Left colon (tissue), 2 donors: ENCODE data around the gene CCDC40. TPM values are rescaled to one million over a fixed set of nuclear protein-coding genes. Genes with fewer than 3 reads are reported as not detected.

Source experiments
- ATAC-seq: fragments of 200-7000 bp; cut with Tn5 transposase; one replicate; pipeline ENCODE4 v1.9.1; 2020; ENCODE audit warnings: mild to moderate bottlenecking, moderate library complexity
- DNase-seq, 2 donors: peaks; one replicate each; pipeline ENCODE4 v3.0.0-alpha.2; 2020
- intact Hi-C, 2 donors: fragments of 100-400 bp; cut with DNase I in 1 of 2; cut with micrococcal nuclease in 1 of 2; formaldehyde crosslinking; loops; one replicate each; pipeline versions ENCODE4 v1.11.2 to v1.14.0; 2022; cut with DNase I, micrococcal nuclease
- total RNA-seq, 2 donors: library from RNA; stranded (reverse); fragmentation: NEBNext Ultra II Directional; extraction: Animal tissue kit (Norgen Biotek cat#: 25700); gene quantifications; one replicate each; pipeline ENCODE4 v1.2.1, GENCODE V29; 2021
- donor health status: DM: no; HTN: no; CAD: no.
- donor health status: DM: yes; HTN: yes; CAD: no.

CCDC40 gene
- total RNA-seq, 2 donors from 2014 or later: 2.0 to 2.1 TPM

DNA sequence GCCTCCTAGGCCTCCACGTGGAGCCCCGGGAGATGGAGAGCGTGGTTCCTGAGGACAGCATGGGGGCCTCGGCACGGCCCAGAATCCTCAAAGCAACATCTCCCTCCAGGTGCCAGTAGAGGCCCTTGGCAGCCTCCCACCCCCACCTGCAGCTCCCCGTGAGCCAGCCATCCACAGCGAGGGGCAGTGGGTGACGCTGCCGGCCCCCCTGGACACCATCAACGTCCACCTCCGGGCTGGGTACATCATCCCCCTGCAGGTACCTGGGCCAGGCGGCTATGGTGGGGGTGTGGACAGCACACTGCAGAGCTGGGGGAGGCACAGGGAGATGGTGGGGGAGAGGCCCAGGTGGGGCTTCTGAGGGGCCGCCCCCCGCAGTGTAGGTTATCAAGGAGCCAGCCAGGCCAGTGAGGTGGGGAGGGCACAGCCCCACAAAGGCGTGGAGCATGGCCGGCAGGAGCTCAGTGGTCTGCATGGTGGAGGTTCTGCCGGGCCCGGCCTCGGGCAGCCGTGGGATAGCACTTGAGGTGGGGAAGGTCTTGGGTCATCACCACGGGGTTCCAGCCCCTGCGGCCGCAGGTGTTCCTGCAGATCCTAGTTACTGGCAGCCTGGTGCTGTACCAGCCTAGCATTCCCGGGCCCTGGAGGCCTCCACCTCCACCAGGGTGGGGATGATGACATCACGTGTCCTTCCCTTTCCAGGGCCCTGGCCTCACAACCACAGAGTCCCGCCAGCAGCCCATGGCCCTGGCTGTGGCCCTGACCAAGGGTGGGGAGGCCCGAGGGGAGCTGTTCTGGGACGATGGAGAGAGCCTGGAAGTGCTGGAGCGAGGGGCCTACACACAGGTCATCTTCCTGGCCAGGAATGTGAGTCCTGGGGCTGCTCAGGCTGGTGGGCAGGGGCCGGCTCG lies 81.3 kb downstream of the CCDC40 start:
- ATAC-seq (no peak), DNase-seq (no peak)
- intact Hi-C loops: no loop called here

DNA sequence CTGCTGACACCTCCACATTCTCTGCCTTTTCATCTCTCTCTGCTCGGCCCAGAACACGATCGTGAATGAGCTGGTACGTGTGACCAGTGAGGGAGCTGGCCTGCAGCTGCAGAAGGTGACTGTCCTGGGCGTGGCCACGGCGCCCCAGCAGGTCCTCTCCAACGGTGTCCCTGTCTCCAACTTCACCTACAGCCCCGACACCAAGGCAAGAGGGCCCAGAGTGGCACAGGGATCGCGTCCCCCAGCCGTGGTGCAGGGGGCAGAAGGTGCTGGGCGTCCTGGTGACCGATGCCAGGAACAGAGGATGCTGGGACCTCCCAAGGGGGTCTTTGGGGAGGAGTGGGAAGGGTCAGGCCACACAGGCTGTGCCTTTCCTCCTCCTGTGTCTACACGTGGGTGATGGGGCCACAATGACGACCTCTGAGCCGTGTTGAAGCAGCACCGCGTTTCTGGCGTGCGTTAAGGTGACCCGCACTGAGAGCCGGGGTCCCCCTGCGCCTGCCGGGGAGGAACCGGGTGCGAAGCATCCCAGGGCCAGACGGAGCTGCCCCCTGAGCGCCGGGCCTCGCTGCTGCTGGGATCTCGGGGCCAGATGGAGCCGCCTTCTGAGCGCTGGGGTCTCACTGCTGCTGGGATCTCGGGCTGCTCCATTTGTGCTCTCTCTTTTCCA lies 82.3 kb downstream of the CCDC40 start:
- intact Hi-C loops: no loop called here
- DNase-seq (no peak), ATAC-seq (no peak)

- DNase-seq (no peak), ATAC-seq (no peak)
- intact Hi-C loops: no loop called here
Measured at GRCh38 chr17:80119271-80119791, 82.9 kb downstream of the CCDC40 start.

GRCh38 chr17:80119839-80120238 lies 83.4 kb downstream of the CCDC40 start:
- DNase-seq (no peak), ATAC-seq (no peak)
- intact Hi-C loops: no loop called here

- DNase-seq: no peak
- no peak for ATAC-seq
- intact Hi-C loops: no loop called here
Measured at GRCh38 chr17:80122026-80122575, 85.7 kb downstream of the CCDC40 start.

- ATAC-seq (no peak), DNase-seq (no peak)
- intact Hi-C loops: no loop called here
Measured at GRCh38 chr17:80122926-80123505, 86.6 kb downstream of the CCDC40 start.

DNA sequence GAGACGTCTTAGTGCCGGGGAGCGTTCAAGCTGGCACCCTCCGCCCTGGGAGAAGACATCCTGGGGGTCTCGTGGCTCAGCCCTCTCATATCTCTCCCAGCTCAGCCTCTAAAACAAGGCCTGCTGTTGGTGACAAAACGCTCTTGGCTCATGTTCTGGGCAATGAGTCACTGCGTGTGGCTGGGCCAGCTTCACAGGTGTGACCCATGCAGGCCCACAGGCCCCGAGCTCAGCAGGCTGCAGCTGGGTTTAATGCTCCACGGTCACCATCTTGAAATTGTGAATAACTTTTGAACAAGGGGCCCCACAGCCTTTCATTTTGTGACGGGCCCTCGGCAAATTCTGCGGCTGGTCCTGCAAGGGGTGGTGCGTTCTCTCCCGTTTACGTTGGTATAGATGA lies 87.3 kb downstream of the CCDC40 start:
- no peak for ATAC-seq
- intact Hi-C loops: no loop called here
- DNase-seq: no peak

- ATAC-seq (peak; percentile 60), DNase-seq (no peak)
- intact Hi-C loops: no loop called here
Measured at GRCh38 chr17:80124351-80124981, 88.0 kb downstream of the CCDC40 start.

DNA sequence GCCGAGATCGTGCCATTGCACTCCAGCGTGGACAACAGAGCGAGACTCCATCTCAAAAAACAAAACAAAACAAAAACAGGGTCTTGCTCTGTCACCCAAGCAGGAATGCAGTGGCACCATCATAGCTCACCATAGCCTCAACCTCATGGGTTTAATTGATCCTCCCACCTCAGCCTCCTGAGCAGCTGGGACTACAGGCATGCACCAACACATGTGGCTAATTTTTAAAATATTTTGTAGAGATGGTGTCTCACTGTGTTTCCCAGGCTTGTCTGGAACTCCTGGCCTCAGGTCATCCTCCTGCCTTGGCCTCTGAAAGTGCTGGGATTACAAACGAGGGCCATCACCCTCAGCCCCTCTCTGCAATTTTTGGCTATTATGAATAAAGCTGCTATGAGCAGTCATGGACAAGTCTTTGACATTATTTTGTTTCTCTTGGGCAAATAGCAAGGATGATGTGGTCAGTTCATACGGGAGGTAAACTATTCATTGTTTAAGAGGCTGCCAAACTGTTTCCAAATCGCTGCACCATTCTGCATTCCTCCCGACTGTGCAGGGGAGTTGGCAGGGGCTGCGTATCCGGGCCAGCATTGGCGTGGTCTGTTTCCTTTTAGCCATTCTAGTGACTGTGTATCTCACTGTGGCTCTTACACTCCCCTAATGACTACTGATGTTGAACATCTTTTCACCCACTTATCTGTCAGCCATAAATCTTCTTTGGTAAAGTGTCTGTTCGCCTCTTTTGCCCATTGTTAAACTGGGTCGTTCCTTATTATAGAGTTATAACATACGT lies 89.4 kb downstream of the CCDC40 start:
- intact Hi-C loops: no loop called here
- ATAC-seq (no peak), DNase-seq (no peak)

DNA sequence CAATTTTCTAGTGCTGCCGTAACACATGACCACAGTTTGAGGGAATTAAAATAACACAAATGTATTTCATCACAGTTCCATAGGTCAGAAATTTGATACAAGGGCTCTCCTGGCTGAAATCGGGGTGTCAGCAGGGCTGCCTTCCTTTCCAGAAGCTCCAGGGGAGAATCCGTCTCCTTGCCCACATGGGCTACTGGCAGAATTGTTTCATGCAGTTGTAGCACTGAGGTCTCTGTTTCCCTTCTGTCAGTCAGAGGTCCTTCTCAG lies 89.9 kb downstream of the CCDC40 start:
- ATAC-seq (no peak), DNase-seq (no peak)
- intact Hi-C loops: no loop called here

DNA sequence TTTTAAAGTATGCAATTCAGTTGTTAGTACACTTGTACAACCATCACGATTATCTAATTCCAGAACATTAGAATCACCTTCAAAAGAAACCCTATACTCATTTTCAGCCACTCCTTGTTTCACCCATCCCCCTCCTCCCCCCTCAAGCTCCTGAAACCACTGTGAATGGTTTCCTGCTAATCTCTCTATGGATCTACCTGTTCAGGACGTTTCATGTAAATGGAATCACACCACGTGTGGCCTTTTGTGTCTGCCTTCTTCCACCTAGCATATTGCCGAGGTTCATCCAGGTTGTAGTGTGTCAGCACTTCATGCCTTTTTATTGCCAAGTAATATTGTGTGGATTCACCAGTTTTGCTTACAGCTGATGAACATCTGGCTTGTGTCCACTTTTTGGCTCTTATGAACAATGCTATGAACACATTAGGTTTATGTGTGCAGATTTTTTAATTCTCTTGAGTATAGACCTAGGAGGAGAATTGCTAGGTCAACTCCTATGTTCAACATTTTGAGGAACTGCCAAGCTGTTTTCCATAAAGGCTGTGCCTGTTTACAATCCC lies 92.6 kb downstream of the CCDC40 start:
- DNase-seq (no peak), ATAC-seq (no peak)
- intact Hi-C loops: no loop called here

DNA sequence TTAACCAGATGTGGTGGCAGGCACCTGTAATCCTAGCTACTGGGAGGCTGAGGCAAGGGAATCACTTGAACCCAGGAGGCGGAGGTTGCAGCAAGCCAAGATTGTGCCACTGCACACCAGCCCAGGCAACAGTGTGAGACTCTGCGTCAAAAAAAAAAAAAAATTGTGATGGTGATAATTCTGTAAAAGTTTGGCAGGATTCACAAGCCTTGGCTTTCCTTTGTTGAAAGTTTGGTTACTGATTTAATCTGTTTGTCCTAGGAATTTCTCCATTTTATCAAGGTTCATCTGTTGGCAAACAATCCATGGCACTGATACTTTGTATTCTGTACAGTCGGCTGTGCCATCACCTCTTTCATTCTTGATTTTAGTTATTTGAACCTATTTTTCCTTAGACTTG lies 94.5 kb downstream of the CCDC40 start:
- DNase-seq (no peak), ATAC-seq (no peak)
- intact Hi-C loops: no loop called here

GRCh38 chr17:80132906-80133625 lies 96.6 kb downstream of the CCDC40 start:
- ATAC-seq: no peak
- intact Hi-C loops: no loop called here
- DNase-seq: no peak

DNA sequence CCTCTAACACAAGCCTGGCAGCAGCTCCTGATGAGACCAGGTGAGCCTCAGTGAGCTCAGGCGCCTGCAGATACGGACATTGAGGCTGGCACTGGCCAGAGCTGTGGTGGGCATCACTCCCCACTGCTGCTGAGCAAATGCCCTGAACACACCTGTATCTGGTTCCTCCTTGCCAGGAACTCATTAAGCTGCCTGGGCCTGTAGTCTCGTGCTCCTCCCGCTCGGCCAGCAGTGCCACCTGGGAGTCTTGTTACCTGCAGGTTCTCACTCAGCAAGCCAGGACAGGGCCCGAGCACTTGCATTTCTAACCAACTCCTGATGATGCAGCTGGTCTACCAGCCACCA lies 97.2 kb downstream of the CCDC40 start:
- intact Hi-C loops: no loop called here

GRCh38 chr17:80137131-80137530 lies 100.7 kb downstream of the CCDC40 start:
- no peak for ATAC-seq
- no peak for DNase-seq
- intact Hi-C loops: no loop called here

More for the DNA sequence above, 97.2 kb downstream of the CCDC40 start:
- no peak for ATAC-seq
- no peak for DNase-seq

DNA sequence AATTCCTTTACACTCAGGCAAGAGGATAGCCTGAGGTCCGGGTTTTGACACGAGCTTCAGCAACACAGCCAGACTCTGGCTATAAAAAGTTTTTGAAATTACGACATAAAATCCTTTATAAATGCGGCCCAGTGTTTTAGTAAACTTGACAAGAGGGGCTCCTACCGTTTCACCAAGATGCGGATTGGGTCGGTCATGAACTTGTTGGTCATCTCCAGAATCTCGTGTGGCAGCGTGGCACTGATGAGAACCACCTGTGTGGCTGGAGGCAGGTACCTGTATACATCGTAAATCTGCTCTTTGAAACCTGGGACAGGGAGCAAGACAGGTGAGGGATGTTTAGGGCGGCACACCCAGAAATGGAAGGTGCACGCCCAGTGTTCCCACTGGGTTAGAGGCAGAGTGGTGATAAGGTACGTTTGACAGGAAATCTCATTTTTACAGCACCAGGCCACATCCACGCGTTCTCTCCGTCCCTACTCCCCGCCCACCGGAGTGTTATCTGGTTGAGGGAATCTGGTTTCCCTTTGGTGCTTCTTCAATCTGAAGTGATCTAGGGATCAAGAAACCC lies 102.5 kb downstream of the CCDC40 start:
- intact Hi-C loops: no loop called here
- ATAC-seq (peak; percentile 99), DNase-seq (peak; percentile 49 to 61)

DNA sequence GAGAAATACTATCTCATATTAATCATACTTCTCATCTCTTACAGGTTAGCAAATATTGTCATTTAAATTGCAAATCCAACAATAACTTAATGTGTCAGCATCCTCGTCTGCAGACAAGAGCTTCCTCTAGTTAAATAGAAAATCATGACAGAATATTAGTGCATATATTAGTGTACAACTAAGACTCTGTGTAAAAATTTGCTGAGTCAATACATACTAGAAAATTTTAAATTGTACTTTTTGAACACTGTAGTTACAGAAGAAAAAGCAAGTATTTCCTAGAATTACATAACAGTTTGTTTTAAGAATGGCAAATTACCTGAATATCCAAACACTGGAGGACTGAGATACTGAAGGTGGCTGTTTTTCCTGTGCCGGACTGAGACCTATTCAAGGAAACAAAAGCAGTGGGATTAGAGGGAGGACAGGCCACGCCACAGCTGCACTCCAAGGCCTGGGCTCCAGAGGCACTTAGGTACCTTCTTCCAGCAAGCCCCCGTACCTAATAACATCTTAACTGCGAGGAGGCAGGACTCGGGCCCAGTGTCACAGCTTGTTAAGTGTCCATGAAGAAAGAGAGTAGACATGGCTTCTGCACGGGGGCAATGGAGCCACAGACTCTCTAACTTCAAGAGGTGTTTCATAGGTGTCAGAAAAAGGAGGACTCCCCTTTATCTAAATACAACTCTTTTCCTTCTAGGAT lies 105.2 kb downstream of the CCDC40 start:
- DNase-seq (no peak), ATAC-seq (no peak)
- intact Hi-C loops: no loop called here
